HEK293T (cell line): ENCODE measurements around the gene AMN.

Experiments used
- BHLHE40 ChIP-seq: fragments of 450-650 bp; IDR thresholded peaks from 2 replicates; pipeline ENCODE4 v1.6.1; 2016; ENCODE audit warnings: mild to moderate bottlenecking, moderate library complexity, borderline replicate concordance
- ELF4 ChIP-seq: fragments of 450-650 bp; IDR thresholded peaks from 2 replicates; pipeline ENCODE4 v1.6.1; 2017; ENCODE audit warnings: antibody characterized with exemption
- FOXA1 ChIP-seq: fragments of 450-650 bp; IDR thresholded peaks from 2 replicates; pipeline ENCODE4 v1.6.1; 2016; ENCODE audit warnings: mild to moderate bottlenecking
- FOXK2 ChIP-seq: fragments of 450-650 bp; IDR thresholded peaks from 2 replicates; pipeline ENCODE4 v1.6.1; 2016; ENCODE audit warnings: mild to moderate bottlenecking
- FOXM1 ChIP-seq: fragments of 450-650 bp; IDR thresholded peaks from 2 replicates; pipeline ENCODE4 v1.6.1; 2017; ENCODE audit warnings: mild to moderate bottlenecking, borderline replicate concordance
- L3MBTL2 ChIP-seq: fragments of 450-650 bp; conservative IDR thresholded peaks from 2 replicates; pipeline ENCODE4 v1.6.1; 2016; ENCODE audit warnings: mild to moderate bottlenecking
- PKNOX1 ChIP-seq: fragments of 450-650 bp; IDR thresholded peaks from 2 replicates; pipeline ENCODE4 v1.6.1; 2016
- SP1 ChIP-seq: fragments of 450-650 bp; IDR thresholded peaks from 2 replicates; pipeline ENCODE4 v1.6.1; 2017
- SUZ12 ChIP-seq: fragments of 450-650 bp; IDR thresholded peaks from 2 replicates; pipeline ENCODE4 v1.6.1; 2016; ENCODE audit warnings: mild to moderate bottlenecking
- ZNF384 ChIP-seq: fragments of 450-650 bp; IDR thresholded peaks from 2 replicates; pipeline ENCODE4 v1.6.1; 2016

GRCh38 chr14:102925646-102926045 lies 3.2 kb downstream of the AMN start:
- TF ChIP-seq PKNOX1 (no peak), FOXK2 (no peak), ELF4 (no peak), FOXA1 (no peak), ZNF384 (no peak), FOXM1 (no peak), SUZ12 (no peak), L3MBTL2 (no peak), SP1 (no peak), BHLHE40 (no peak)
